OCI-LY1 (cell line): Measurements from ENCODE around the gene MPL.

Experiments
- EZH2 ChIP-seq: fragments of 200-600 bp; sonication (generic), shearing (Covaris generic); IDR thresholded peaks from 2 replicates; pipeline ENCODE4 v1.8.0; 2017; ENCODE audit warnings: borderline replicate concordance, mixed run types, mild to moderate bottlenecking, antibody characterized with exemption, low read length, moderate library complexity, mixed read lengths
- TF ChIP-seq, protein P1 (sequence below): fragments of 200-600 bp; sonication (generic), shearing (Covaris generic); IDR thresholded peaks from 2 replicates; pipeline ENCODE4 v1.5.1; 2017; ENCODE audit warnings: mild to moderate bottlenecking, antibody characterized with exemption, low read length, moderate library complexity, mixed read lengths

DNA sequence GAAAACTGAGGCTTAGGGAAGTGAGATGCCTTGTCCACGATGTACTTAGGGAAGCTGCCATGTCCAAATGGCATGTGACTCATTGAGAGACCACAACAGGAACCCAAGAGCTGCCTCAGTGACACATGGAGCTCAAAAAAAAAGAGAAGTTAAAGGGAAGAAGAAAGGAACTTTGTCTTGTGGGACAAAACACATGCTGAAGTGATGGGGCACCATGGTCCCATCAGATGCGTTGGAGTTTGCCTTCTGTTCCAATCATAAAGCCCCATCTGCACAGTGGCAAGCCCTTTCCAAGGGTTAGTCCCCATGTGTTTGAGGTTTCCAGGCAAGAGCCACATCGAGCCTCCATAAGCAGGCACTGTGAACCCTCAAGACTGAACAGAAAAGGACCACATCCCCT lies 44.0 kb downstream of the MPL start:
- TF ChIP-seq, protein P1, sequence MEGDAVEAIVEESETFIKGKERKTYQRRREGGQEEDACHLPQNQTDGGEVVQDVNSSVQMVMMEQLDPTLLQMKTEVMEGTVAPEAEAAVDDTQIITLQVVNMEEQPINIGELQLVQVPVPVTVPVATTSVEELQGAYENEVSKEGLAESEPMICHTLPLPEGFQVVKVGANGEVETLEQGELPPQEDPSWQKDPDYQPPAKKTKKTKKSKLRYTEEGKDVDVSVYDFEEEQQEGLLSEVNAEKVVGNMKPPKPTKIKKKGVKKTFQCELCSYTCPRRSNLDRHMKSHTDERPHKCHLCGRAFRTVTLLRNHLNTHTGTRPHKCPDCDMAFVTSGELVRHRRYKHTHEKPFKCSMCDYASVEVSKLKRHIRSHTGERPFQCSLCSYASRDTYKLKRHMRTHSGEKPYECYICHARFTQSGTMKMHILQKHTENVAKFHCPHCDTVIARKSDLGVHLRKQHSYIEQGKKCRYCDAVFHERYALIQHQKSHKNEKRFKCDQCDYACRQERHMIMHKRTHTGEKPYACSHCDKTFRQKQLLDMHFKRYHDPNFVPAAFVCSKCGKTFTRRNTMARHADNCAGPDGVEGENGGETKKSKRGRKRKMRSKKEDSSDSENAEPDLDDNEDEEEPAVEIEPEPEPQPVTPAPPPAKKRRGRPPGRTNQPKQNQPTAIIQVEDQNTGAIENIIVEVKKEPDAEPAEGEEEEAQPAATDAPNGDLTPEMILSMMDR, result no peak
- TF ChIP-seq EZH2, result no peak
